Neural progenitor cell (in vitro differentiated cells): ENCODE data around the gene GPR45.

Experiments
- CTCF ChIP-seq: fragments of 200-600 bp; sonication (generic); IDR thresholded peaks from 2 replicates; pipeline ENCODE4 v1.5.1; 2017; ENCODE audit warnings: antibody characterized with exemption, mild to moderate bottlenecking
- EZH2 ChIP-seq: fragments of 200-600 bp; sonication (generic); IDR thresholded peaks from 2 replicates; pipeline ENCODE4 v1.6.1; 2017; ENCODE audit warnings: antibody characterized with exemption, mild to moderate bottlenecking, moderate library complexity

GRCh38 chr2:105249891-105250290, 8.3 kb downstream of the GPR45 start:
- TF ChIP-seq EZH2 (no peak), CTCF (no peak)
